SHP77 treated with DMSO at 0.1 percent for 48 hours (cell line): ENCODE results near the gene CSF3R.

ENCODE experiments used
- DNase-seq: peaks from one replicate; lab custom pipeline; 2025; lab: John Stamatoyannopoulos, UW

The CSF3R gene

DNA sequence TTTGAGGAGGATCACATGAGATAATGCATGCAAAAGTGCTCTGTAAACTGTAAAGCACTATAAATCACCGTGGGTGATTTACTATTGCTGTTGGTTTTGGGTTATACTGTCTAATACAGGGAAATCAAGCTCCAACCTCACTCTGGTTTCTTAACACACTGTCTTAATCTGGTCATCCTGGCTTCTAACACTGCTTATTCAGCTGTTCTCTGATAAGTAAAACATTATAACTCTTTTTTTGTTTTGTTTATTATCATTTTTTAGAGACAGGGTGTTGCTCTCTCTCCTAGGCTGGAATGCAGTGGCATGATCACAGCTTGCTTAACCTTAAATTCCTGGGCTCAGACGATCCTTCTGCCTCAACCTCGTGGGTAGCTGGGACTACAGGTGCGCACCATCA is 63.1 kb downstream of the CSF3R start:
- DNase-seq: no peak

DNA sequence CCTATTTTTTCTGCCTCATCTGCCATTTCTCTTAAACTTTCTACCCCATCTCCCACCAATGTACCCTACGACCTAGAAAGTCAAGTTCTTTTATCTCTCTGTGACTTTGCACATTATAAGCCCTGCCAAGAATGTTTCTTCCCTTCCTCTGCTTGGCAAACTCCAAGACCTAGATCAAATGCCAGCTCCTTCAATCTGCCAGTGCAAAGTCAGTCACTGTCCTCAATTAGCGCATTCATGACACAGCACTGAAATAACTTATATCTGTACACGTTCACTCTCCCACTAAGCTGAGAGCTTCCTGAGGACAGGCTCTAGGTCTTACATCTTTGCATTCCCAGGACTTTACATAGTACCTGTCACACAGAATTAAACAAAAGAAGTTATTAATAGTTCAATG is 63.6 kb downstream of the CSF3R start:
- no peak for DNase-seq

DNA sequence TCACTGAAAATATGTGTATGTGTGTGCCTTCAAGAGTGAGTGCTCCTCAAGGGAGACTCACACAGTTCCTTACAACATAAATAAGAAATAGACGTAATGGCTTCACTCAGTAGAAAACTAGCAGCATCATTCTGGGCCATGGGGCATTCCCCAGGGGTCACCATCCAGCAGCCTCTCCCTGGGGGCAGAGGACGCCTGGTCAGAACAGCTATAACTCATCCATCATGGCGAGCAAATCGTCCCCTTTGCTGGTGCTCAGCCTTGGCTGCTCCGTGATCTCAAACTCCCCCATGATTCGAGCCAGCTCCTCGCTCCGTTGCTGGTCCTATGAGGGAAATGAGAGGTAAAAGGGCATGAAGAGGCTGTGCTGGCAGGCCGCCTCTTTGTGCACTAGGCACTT is 64.8 kb downstream of the CSF3R start:
- DNase-seq: no peak
